ENCODE data around the gene CCL22.
"Not testable (repeated sequence)": the region's sequence is repeated elsewhere in the genome, so short reads cannot be mapped to it uniquely, and the experiment has no call there.

The CCL22 gene

DNA sequence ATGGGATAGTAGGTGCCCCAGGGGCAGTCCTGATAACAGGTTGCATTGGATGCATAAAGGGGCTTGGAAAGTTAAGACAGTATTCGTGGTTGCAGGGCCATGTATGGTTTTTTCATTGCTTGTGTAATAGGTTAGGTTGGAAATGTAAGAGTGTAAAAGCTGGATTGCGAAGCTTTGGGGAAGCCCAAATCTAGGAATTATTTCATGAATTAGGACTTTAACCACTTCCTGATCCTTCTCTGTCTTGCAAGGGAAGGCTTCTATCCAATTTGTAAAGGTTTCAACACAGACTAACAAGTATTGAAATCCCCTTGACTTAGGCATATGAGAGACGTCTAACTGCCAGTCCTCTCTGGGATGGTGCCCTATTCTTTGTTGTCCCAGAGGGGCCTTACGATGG lies 38.2 kb downstream of the CCL22 start:
- no peak for FAIRE-seq

DNA sequence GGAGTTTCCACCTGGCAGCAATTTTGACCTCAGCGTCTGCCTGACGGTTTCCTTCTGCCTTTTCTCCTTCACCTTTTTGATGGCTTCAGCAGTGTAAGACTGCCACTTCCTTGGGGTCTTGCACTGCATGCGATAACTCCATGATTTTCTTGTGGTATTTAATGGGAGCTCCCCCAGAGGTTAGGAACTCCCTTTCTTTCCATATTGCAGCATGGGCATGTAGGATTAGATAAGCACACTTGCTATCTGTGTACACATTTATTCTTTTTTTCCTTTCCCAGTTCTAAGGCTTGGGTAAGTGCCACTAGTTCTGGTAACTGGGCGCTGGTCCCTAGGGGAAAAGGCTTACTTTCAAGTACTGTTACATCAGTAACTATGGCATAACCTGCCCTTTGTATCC lies 38.9 kb downstream of the CCL22 start:
- not testable (repeated sequence) for FAIRE-seq

DNA sequence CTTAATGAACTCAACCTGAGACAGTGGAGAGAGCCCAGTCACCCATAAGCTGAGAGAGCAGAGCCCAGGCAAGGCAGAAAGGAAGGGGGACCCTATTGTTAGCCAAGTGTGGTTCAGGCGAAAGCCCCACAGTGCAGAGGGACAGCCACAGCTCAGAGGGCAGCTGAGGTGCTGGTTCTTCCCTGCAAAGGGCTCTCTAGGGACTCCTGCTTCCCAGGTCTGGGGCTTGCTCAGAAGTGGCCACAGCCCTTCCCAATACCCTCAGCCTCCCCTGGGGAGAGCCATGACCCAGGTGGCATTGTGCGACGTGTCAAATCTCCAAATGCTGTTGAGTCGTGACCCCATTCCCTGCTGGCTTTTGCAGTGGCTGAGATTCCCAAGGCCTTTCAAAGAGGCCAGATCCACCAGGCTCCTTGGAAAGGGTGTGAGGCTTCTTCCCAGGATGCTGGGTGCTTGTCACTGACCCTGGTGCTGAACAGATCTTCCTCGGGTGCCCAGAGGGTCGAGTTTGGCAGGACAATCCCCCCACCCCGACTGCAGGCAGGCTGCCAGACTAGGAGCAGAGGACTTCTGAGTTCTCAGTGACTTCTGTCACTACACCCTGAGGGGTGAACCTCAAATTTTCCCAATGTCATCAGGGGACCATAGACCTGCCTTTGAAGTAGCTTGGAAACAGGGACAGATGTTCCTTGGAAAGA lies 43.5 kb downstream of the CCL22 start:
- FAIRE-seq = no peak

DNA sequence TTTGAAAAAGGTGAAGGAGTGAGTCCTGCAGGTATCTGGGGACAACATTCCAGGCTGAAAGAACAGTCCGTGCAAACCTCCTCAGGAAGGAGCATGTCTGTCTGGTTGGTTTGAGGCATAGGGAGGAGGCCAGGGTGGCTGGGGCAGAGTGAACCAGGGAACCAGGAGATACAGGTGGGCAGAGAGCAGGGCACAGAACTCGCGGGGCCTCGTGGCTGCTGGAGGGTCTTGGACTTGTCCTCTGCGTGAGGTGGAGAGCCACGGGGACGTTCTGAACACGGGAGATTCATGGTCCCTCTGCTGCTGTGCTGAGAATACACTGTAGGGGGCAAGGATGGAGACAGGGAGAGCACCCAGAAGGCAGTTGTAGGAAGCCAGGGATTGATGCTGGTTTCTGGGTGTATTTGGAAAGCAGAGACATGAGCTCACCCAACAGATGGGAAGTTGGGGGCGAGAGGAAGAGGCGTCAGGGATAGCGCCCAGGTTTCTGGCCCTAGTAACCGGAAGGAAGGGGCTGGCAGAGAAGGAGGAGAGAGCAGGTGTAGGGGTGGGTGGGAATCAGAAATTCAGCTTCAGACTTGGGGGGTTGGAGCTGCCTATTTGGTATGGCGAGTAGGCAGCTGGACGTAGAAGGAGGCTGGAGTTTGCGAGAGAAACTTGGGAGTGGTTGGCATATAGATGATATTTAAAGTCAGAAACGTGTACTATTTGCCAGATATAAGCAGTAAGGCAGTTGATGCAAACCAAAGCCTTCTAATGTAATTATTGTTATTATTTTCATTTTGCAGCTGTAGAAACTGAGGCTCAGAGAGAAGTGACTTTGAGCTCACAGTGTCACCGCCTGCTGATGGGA lies 45.6 kb downstream of the CCL22 start, which contains the start of gene CCL17:
CCL17 (plus strand) TSS at position 803 of the 853 bp plus-strand sequence. CDS start 9,166 bp downstream, outside the sequence.
- no peak for FAIRE-seq

DNA sequence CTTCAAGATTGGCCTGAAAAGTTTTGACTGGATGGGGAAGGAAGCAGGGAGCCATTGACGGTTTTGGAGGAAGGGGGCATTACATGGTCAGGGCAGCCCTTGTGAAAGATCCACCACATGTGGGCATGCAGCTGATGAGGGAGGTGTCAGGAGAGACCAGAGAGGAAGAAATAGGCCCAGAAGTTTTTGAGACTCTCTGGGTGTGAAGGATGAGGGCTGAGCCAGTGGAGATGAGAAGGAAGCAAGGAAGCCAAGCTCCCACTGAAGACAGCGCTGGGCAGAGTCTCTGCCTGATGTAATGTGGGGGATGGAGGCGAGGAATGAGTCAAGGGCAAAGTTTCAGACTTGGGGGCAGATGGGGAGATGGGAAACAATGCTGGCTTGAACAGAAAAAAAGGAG lies 46.5 kb downstream of the CCL22 start:
- no peak for FAIRE-seq

DNA sequence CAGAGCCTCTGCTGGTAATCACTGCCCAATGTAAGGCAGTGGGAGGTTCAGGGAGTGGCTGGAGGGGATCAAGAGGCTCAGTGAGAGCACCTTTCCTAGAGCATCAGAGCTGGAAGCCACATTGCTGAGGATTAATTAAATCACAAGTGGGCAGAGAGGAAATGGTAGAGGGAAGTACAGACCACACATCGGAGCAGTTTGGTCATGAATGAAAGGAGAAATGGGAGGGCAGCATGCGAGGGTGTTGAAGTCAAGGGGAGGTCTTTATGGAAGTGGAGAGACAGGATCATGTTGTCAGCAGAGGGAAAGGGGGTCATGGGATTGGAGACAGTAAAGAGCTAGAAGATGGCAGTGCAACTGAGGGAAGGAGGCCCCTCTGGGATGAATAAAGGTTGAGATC lies 48.3 kb downstream of the CCL22 start:
- FAIRE-seq = no peak

DNA sequence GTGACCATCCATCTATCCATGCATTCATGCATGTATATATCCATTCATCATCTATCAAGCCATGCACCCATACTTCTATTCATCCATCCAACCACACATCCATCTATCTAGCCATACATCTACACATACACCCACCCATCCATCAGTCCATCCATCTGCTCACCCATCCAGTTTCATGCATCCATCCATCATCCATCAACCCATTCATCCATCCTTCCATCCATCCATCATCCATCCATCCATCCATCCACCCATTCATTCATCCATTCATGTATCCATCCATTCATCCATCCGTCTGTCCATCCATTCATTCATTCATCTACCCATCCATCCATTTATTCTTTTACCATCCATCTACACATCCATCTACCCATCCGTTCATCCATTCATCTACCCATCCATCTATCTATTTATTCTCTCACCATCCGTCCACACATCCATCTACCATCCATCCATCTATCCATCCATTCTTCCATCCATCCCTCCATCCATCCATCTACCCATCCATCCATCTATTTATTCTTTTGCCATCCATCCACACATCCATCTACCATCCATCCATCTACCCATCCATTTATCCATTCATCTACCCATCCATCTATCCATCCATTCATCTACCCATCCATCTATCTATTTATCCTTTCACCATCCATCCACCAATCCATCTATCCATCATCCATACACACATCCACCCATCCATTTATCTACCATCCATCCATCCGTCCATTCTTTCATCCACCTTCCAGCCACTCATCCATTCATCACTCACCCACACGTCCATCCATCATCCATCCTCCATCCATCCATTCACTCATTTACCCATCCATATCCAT lies 49.2 kb downstream of the CCL22 start:
- FAIRE-seq = no peak

DNA sequence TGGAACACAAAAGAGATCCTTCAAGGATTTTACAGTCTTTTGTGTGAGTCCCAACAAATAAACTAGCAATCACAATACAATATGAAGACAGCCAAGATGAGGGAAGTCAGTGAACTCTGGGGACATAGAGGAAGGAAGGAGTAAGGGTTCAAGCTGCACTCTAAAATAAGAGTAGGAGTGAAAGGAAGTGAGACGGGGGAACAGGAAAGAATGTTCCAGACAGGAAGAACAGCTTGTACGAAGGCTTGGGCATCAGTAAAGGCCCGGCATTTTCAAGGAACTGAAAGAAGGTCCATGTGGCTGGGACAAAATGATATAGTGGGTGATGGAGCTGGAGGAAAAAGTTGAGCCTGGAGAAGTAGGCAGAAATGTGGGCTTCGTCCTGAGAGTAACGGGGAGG lies 50.5 kb downstream of the CCL22 start:
- FAIRE-seq = no peak

DNA sequence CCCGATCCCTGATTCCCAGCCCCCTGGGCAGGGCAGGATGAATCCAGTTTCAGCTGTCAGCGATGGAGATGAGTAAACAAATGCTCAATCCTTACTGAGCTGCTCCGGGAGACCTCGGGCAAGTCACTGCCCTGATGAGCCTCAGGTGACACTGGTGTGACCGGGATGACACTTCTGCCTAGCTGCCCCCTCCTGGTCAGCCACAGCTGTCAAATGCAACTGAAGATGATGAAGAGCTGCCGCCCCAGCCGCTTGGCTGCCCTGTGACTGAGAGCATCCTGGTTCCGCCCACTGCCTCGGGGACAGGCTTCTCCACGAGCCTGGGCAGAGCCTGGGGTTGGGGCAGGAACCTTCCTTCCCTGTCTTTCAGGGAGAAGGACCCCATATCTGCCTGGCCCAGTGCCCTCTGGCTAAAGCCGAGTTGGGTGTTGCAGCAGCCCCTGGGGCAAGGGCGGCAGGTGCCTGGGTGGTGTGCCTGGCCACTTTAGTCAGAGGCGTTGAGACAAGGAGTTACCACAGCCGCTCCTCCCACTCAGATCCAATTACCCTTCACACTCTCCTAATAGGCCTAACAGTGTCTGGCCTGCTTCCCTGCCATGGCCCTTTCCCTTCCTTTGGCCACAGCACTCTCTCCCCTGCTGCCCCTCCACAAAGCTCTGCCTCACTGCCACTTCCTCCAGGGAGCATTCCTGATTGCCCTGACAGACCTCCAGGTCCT lies 51.4 kb downstream of the CCL22 start:
- no peak for FAIRE-seq

DNA sequence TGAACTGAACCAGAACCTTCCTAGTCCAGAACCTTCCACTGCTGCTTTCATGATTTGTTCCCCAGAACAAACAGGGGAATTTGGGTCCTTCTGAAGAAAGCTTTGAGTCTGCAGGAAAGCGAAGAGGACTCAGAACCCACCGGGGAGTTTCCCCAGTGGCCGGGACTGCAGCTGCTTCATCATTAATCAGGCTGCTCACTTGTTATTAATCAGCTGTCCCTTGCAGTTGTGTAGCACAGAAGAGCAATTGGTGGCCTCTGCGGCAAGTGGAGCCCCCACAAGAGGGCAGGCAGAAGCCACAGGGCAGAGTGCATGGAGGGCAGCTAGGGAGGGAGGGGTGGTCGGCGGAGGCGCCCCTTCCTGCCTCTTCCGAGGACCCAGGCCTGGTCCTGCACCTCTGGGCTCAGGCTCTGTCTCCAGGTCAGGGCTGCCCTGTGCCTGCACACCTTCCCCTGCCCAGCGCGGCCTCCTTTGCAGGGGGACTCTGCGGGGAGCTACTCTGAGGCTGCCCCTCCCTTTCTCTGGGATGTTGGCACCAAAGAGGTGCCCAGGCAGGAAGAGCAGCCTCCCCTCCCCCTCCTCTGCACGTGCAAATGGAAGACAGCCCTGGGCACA lies 52.9 kb downstream of the CCL22 start:
- no peak for FAIRE-seq

DNA sequence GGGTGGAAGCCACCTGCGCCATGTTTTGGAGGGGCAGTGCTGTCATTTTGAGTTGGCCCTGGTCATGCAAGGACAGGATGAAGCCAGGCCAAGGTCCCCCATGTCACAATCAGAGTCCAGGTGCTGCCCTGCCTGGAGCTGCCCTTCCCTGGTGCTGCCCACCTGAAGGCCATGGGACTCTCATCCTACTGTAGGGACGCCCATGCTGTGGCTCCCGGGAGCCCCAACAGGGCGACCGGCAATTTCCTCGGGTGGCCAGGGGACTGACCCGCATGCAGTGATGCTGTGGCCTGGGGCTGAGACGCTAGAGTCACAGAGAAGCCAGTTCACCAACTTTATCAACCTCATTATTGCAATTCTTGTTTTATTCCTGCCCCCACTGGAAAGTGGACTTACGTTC lies 54.0 kb downstream of the CCL22 start:
- no peak for FAIRE-seq

DNA sequence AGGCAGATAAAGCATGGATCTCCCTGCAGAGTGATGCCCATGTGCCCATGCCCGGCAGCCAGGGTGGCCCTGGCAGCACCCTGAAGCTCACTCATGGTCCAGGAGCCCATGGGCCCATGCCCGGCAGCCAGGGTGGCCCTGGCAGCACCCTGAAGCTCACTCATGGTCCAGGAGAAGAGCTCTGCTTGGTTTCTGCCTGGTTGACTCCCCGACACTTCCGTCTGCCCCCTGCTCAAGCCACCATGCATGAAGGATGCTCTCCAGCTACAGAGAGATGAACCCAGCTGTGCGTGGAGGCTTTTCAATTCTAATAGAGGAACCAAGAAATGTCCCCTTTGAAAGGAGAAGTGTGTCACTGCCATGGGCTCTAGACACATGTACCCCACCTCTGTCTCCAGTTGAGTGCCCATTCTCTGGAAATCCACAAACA lies 54.7 kb downstream of the CCL22 start:
- FAIRE-seq = no peak

DNA sequence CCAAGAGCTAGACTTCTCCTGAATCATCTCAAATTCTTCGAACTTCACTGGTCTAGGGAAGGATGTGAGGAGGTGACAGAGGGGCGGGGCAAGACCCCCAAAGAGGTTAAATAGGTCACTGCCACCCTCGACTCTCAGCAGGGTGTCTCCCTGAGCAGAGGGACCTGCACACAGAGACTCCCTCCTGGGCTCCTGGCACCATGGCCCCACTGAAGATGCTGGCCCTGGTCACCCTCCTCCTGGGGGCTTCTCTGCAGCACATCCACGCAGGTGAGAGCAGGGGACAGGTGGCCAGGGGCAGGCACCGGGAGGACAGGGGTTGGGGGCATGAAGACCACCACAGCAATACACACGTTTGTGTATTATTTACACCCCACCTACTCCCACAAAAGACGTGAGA lies 55.1 kb downstream of the CCL22 start:
- FAIRE-seq = no peak
